GM12878 (cell line): ENCODE data around the gene FMN2. TPM values are rescaled to one million over a fixed set of nuclear protein-coding genes. Genes with fewer than 3 reads are reported as not detected.

ENCODE experiments used
- ATAC-seq: fragments of 200-7000 bp; cut with Tn5 transposase; 3 replicates; pipeline ENCODE4 v1.9.1; 2020; ENCODE audit warnings: mild to moderate bottlenecking, moderate library complexity
- BruUV-seq: library from RNA; stranded (reverse); fragments of 400-500 nt; replicated peaks from 2 replicates; lab custom pipeline; 2021; lab: Mats Ljungman, UMichigan
- CTCF ChIA-PET: fragments of 300-600 bp; sonication (Branson Sonifier 250); formaldehyde crosslinking; extraction: SDS; loops from one replicate; lab custom pipeline; 2021; ENCODE audit warnings: inconsistent platforms; lab: Yijun Ruan, JAX
- POLR2A ChIA-PET: fragments of 350-600 bp; formaldehyde crosslinking; extraction: SDS; loops from one replicate; lab custom pipeline; 2021; ENCODE audit warnings: inconsistent platforms; lab: Charles Lee
- RAD21 ChIA-PET: fragments of 300-600 bp; sonication (Branson Sonifier 250); formaldehyde crosslinking; loops from one replicate; lab custom pipeline; 2023; ENCODE audit warnings: antibody characterized with exemption; ENCODE audit not compliant: unreplicated experiment; lab: Charles Lee
- SMC1A ChIA-PET: fragments of 300-600 bp; sonication (Branson Sonifier 250); formaldehyde crosslinking; loops from one replicate; lab custom pipeline; 2023; ENCODE audit not compliant: unreplicated experiment, uncharacterized antibody; lab: Charles Lee
- DNase-seq: peaks from one replicate; pipeline ENCODE4 v3.0.0-alpha.2; 2011; ENCODE audit warnings: low read depth, low spot score
- FAIRE-seq: peaks from 3 replicates; lab custom pipeline; 2011; peaks lifted over from hg19 to GRCh38; lab: Jason Lieb, UNC
- H2AFZ ChIP-seq: 2 replicates; pipeline ENCODE4 v1.6.0; 2011; ENCODE audit warnings: low read depth, low read length, control low read depth; ENCODE audit not compliant: control insufficient read depth
- H3K27ac ChIP-seq: 2 replicates; pipeline ENCODE4 v1.5.1; 2011; ENCODE audit warnings: control low read depth; ENCODE audit not compliant: control insufficient read depth, insufficient read depth
- H3K27me3 ChIP-seq, 2 experiments: replicated peaks in 1 of 2; 2 replicates each; pipeline versions ENCODE4 v1.6.0 to v1.6.1; 2011; ENCODE audit warnings: low read length in 1 of 2; ENCODE audit not compliant: control insufficient read depth in 2 of 2, insufficient read depth in 2 of 2
- H3K36me3 ChIP-seq, 2 experiments: 2 replicates each; pipeline ENCODE4 v1.5.1; 2011; ENCODE audit warnings: low read length in 1 of 2; ENCODE audit not compliant: control insufficient read depth in 2 of 2, insufficient read depth in 2 of 2
- H3K4me1 ChIP-seq: 2 replicates; pipeline ENCODE4 v1.6.1; 2011; ENCODE audit warnings: mild to moderate bottlenecking, low read length, moderate library complexity, mixed read lengths; ENCODE audit not compliant: control insufficient read depth, insufficient read depth
- H3K4me2 ChIP-seq: 2 replicates; pipeline ENCODE4 v1.6.0; 2011; ENCODE audit warnings: control low read depth; ENCODE audit not compliant: control insufficient read depth, insufficient read depth
- H3K4me3 ChIP-seq: fragments of 200-600 bp; sonication (generic); 2 replicates; pipeline ENCODE4 v1.5.1; 2016
- H3K79me2 ChIP-seq: 2 replicates; pipeline ENCODE4 v1.6.0; 2011; ENCODE audit warnings: low read length; ENCODE audit not compliant: control insufficient read depth, insufficient read depth
- H3K9ac ChIP-seq: 2 replicates; pipeline ENCODE4 v1.8.0; 2011; ENCODE audit warnings: low read length, control low read depth, mixed read lengths; ENCODE audit not compliant: control insufficient read depth, insufficient read depth
- H3K9me3 ChIP-seq: replicated peaks from 3 replicates; pipeline ENCODE4 v1.5.1; 2011; ENCODE audit warnings: mild to moderate bottlenecking, low read length; ENCODE audit not compliant: control insufficient read depth, insufficient read depth
- H4K20me1 ChIP-seq: 2 replicates; pipeline ENCODE4 v1.6.0; 2011; ENCODE audit not compliant: control insufficient read depth, insufficient read depth
- BMI1 ChIP-seq: fragments of 450-650 bp; IDR thresholded peaks from 2 replicates; pipeline ENCODE4 v1.6.1; 2016; ENCODE audit warnings: mild to moderate bottlenecking, moderate library complexity, borderline replicate concordance
- CBX3 ChIP-seq: fragments of 200-600 bp; sonication (generic); IDR thresholded peaks from 2 replicates; pipeline ENCODE4 v1.6.1; 2016; ENCODE audit warnings: low read depth, borderline replicate concordance
- CREB1 ChIP-seq: IDR thresholded peaks from 2 replicates; pipeline ENCODE4 v1.6.1; 2012; ENCODE audit warnings: low read depth, mild to moderate bottlenecking, inconsistent platforms
- ESRRA ChIP-seq: IDR thresholded peaks from 2 replicates; pipeline ENCODE4 v1.6.1; 2012; ENCODE audit warnings: mild to moderate bottlenecking, low read length, improper control_type of control experiment
- FOS ChIP-seq: IDR thresholded peaks from 3 replicates; pipeline ENCODE4 v1.6.1; 2011; ENCODE audit warnings: borderline replicate concordance; ENCODE audit not compliant: insufficient read length; ENCODE audit errors: extremely low read depth
- LARP7 ChIP-seq: fragments of 450-650 bp; IDR thresholded peaks from 2 replicates; pipeline ENCODE4 v1.6.1; 2017; ENCODE audit warnings: mild to moderate bottlenecking
- MYB ChIP-seq: fragments of 150-350 bp; IDR thresholded peaks from 2 replicates; pipeline ENCODE4 v1.6.1; 2014; ENCODE audit warnings: mild to moderate bottlenecking, low read depth, low read length, borderline replicate concordance
- NFYB ChIP-seq: IDR thresholded peaks from 2 replicates; pipeline ENCODE4 v1.6.1; 2011; ENCODE audit warnings: low read depth, mild to moderate bottlenecking, low read length, improper control_type of control experiment, moderate library complexity; ENCODE audit not compliant: insufficient read depth
- RELA ChIP-seq: fragments of 450-650 bp; IDR thresholded peaks from 2 replicates; pipeline ENCODE4 v1.8.0; 2014; ENCODE audit warnings: borderline replicate concordance; ENCODE audit not compliant: partially characterized antibody
- SMAD1 ChIP-seq: fragments of 450-650 bp; IDR thresholded peaks from 2 replicates; pipeline ENCODE4 v1.6.1; 2018; ENCODE audit warnings: mild to moderate bottlenecking, low read depth; ENCODE audit not compliant: partially characterized antibody
- TARDBP ChIP-seq: IDR thresholded peaks from 2 replicates; pipeline ENCODE4 v1.6.1; 2016; ENCODE audit warnings: borderline replicate concordance
- TCF12 ChIP-seq: IDR thresholded peaks from 2 replicates; pipeline ENCODE4 v1.6.1; 2011; ENCODE audit warnings: low read depth, mild to moderate bottlenecking, low read length
- WRNIP1 ChIP-seq: IDR thresholded peaks from 2 replicates; pipeline ENCODE4 v1.6.1; 2011; ENCODE audit warnings: low read depth, low read length, improper control_type of control experiment, borderline replicate concordance
- WGBS: methylation state at CpG from one replicate; pipeline ENCODE4 v1.1.6; 2016; ENCODE audit warnings: low lambda C conversion rate; ENCODE audit not compliant: insufficient replicate concordance, insufficient coverage; ENCODE audit errors: missing lambda C conversion rate; 5-methylcytosine and 5-hydroxymethylcytosine counted together
- in situ Hi-C: fragments of 300-500 bp; cut with MboI; formaldehyde crosslinking; loops from 9 replicates; pipeline ENCODE4 v1.14.3; 2018; ENCODE audit warnings: mixed read lengths
- intact Hi-C: fragments of 100-400 bp; cut with micrococcal nuclease; formaldehyde crosslinking; loops from one replicate; pipeline ENCODE4 v1.14.2; 2022; ENCODE audit not compliant: unreplicated experiment
- polyA plus RNA-seq, 11 experiments: library from polyadenylated mRNA; depleted of rRNA in 4 of 11; unstranded in 6 of 11; stranded (reverse) in 5 of 11; fragments of >200 nt; fragmentation: Nextera tagmentation in 4 of 11; fragmentation: Illumina TruSeq in 1 of 11; extraction: Ambion mirVana in 4 of 11; extraction: Trizol in 1 of 11; gene quantifications; 1 replicate in 1 of 11; 2 replicates in 10 of 11; pipeline versions ENCODE4 v1.2.1 to v1.2.3, GENCODE V29; 2011 to 2016; ENCODE audit warnings: inconsistent platforms in 2 of 11, missing spikeins in 2 of 11, low read depth in 1 of 11
- total RNA-seq, 4 experiments: library from RNA; depleted of rRNA in 3 of 4; stranded (reverse); fragments of >200 nt in 3 of 4; fragmentation: Illumina TruSeq in 1 of 4; extraction: Trizol in 1 of 4; gene quantifications; 2 replicates each; pipeline versions ENCODE4 v1.2.1 to v1.2.3, GENCODE V29; 2013 to 2021
- TF ChIP-seq, protein P1 (sequence below): IDR thresholded peaks from 2 replicates; pipeline ENCODE4 v1.6.1; 2012; ENCODE audit warnings: low read length, inconsistent platforms
- TF ChIP-seq, protein P2 (sequence below): fragments of 450-650 bp; formaldehyde crosslinking; IDR thresholded peaks from 2 replicates; pipeline ENCODE4 v1.4.0; 2020; ENCODE audit warnings: mild to moderate bottlenecking, moderate library complexity
- TF ChIP-seq, protein P3 (sequence below): IDR thresholded peaks from 2 replicates; pipeline ENCODE4 v1.6.1; 2011; ENCODE audit warnings: mild to moderate bottlenecking, low read depth, low read length, moderate library complexity; ENCODE audit not compliant: insufficient replicate concordance

Gene FMN2
- total and polyA plus RNA-seq, 10 of the 15 experiments (the other 5 are each of a cell fraction or from before 2014, with no cell fraction given): 0.60 TPM; not detected in 9

DNA sequence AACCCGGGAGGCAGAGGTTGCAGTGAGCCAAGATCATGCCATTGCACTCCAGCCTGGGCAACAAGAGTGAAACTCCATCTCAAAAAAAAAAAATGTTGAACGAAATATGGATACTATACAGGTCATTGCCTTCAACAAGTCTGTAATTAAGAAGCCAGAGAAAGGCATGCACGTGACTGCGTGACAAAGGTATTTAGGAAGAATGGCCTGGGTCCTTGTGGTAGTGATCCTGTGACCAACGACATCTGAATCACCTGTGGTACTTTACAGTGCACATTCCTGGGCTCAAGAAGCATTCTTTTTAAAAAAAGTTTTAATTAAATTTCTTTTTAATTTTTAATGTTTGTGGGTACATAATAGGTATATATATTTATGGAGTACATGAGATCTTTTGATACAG, 405.3 kb downstream of the FMN2 start:
- no peaks in the 10 kb centered on the region for H4K20me1 ChIP-seq
- ChIA-PET CTCF (no interaction called here), SMC1A (no interaction called here), POLR2A (no interaction called here), RAD21 (no interaction called here)
- no TSS peak for BruUV-seq
- H3K36me3 ChIP-seq: no peaks in the 10 kb centered on the region
- DNase-seq (no peak), FAIRE-seq (no peak), ATAC-seq (no peak)
- no peaks in the 10 kb centered on the region for H3K4me1 ChIP-seq
- in situ Hi-C loops (no loop called here), intact Hi-C loops (no loop called here)
- no peak overlapping the region for H3K4me3 ChIP-seq
- no peak overlapping the region for H2AFZ ChIP-seq
- no peak overlapping the region for H3K27ac ChIP-seq
- 48% methylated on average over 5 of the region's 5 CpGs for WGBS
- no peaks in the 10 kb centered on the region for H3K27me3 ChIP-seq
- no peaks in the 10 kb centered on the region for H3K9me3 ChIP-seq
- H3K4me2 ChIP-seq: no peak overlapping the region
- H3K9ac ChIP-seq: no peak overlapping the region
- H3K79me2 ChIP-seq: no peaks in the 10 kb centered on the region
- TF ChIP-seq TCF12 (no peak), BMI1 (no peak), WRNIP1 (no peak), SMAD1 (no peak), TARDBP (no peak), CREB1 (no peak), NFYB (no peak), ESRRA (no peak), RELA (no peak), LARP7 (no peak), FOS (no peak), MYB (no peak), CBX3 (no peak)
- TF ChIP-seq, protein P1, sequence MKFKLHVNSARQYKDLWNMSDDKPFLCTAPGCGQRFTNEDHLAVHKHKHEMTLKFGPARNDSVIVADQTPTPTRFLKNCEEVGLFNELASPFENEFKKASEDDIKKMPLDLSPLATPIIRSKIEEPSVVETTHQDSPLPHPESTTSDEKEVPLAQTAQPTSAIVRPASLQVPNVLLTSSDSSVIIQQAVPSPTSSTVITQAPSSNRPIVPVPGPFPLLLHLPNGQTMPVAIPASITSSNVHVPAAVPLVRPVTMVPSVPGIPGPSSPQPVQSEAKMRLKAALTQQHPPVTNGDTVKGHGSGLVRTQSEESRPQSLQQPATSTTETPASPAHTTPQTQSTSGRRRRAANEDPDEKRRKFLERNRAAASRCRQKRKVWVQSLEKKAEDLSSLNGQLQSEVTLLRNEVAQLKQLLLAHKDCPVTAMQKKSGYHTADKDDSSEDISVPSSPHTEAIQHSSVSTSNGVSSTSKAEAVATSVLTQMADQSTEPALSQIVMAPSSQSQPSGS: no peak
- TF ChIP-seq, protein P2, sequence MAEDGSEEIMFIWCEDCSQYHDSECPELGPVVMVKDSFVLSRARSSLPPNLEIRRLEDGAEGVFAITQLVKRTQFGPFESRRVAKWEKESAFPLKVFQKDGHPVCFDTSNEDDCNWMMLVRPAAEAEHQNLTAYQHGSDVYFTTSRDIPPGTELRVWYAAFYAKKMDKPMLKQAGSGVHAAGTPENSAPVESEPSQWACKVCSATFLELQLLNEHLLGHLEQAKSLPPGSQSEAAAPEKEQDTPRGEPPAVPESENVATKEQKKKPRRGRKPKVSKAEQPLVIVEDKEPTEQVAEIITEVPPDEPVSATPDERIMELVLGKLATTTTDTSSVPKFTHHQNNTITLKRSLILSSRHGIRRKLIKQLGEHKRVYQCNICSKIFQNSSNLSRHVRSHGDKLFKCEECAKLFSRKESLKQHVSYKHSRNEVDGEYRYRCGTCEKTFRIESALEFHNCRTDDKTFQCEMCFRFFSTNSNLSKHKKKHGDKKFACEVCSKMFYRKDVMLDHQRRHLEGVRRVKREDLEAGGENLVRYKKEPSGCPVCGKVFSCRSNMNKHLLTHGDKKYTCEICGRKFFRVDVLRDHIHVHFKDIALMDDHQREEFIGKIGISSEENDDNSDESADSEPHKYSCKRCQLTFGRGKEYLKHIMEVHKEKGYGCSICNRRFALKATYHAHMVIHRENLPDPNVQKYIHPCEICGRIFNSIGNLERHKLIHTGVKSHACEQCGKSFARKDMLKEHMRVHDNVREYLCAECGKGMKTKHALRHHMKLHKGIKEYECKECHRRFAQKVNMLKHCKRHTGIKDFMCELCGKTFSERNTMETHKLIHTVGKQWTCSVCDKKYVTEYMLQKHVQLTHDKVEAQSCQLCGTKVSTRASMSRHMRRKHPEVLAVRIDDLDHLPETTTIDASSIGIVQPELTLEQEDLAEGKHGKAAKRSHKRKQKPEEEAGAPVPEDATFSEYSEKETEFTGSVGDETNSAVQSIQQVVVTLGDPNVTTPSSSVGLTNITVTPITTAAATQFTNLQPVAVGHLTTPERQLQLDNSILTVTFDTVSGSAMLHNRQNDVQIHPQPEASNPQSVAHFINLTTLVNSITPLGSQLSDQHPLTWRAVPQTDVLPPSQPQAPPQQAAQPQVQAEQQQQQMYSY (CRISPR knock-in tag): no peak
- TF ChIP-seq, protein P3, sequence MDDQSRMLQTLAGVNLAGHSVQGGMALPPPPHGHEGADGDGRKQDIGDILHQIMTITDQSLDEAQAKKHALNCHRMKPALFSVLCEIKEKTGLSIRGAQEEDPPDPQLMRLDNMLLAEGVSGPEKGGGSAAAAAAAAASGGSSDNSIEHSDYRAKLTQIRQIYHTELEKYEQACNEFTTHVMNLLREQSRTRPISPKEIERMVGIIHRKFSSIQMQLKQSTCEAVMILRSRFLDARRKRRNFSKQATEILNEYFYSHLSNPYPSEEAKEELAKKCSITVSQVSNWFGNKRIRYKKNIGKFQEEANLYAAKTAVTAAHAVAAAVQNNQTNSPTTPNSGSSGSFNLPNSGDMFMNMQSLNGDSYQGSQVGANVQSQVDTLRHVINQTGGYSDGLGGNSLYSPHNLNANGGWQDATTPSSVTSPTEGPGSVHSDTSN: no peak
